Adrenal gland (tissue), 5 donors: ENCODE results near the gene TBC1D8B.

Source experiments
- CTCF ChIP-seq, 6 experiments: fragments of 450-650 bp in 4 of 6; fragments of 200-600 bp in 2 of 6; sonication (generic) in 1 of 6; IDR thresholded peaks; 1 replicate in 5 of 6; 2 replicates in 1 of 6; pipeline versions ENCODE4 v1.5.1 to v1.8.0; 2016 to 2021; ENCODE audit warnings: antibody characterized with exemption in 6 of 6, mild to moderate bottlenecking in 2 of 6, moderate library complexity in 1 of 6
- POLR2A ChIP-seq, 2 donors: fragments of 450-650 bp; IDR thresholded peaks; one replicate each; pipeline ENCODE4 v1.6.1; 2017; ENCODE audit warnings: antibody characterized with exemption in 2 of 2, mild to moderate bottlenecking in 2 of 2, moderate library complexity in 1 of 2
- donor health status: DM: no; HTN: no; CAD: no.

GRCh38 chrX:106811131-106811910 is 8.8 kb downstream of the TBC1D8B start:
- TF ChIP-seq POLR2A (IDR thresholded peaks at IDR 0.05): no peak
- no peak for TF ChIP-seq CTCF (IDR thresholded peaks at IDR 0.05)
